Activated CD8-positive, alpha-beta memory T cell treated with anti-CD3 and anti-CD28 coated beads for 4 hours (primary cell): ENCODE results near the gene NECAB2.

Experiments
- DNase-seq, 2 donors: peaks; one replicate each; pipeline ENCODE4 v3.0.0-alpha.2; 2020; ENCODE audit warnings: low read depth in 2 of 2

NECAB2 gene

DNA sequence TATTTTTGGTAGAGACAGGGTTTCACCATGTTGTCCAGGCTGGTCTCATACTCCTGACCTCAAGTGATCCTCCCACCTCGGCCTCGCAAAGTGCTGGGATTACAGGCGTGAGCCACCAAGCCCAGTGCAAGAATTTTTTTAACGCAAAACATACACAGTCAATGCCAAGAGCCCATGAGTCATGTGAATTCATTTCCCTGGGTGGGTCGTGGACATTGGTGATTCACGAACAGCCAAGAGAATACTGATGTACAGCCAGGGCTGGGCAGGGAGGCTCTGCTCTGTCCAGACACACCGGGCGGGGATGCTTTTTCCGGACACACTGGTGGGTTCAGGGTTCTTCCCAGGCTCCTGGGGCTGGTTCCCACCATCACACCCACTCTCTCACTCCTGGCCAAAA lies 56.8 kb downstream of the NECAB2 start:
- DNase-seq, result no peak

- DNase-seq, result no peak
Observed at GRCh38 chr16:84026606-84027005, 58.6 kb downstream of the NECAB2 start.

DNA sequence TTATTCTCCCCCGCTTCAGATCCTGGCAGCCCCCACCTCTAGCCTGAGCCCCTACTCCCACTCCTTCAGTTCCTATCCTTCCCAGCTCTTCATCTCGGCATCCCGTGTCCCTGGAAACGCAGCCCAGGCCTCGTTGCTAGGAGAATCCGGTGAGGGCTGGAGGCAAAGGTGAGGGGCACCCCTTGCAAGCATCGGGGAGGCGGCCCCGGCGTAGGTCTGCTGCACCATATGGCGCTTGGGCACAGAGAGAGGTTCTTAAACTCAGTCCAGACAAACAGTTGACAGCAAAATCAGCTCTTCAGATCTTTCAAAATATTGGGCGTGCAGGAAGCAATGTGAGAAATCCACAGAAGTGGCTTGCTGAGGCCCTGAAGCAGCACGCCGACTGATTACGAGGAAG lies 59.6 kb downstream of the NECAB2 start:
- no peak for DNase-seq

DNA sequence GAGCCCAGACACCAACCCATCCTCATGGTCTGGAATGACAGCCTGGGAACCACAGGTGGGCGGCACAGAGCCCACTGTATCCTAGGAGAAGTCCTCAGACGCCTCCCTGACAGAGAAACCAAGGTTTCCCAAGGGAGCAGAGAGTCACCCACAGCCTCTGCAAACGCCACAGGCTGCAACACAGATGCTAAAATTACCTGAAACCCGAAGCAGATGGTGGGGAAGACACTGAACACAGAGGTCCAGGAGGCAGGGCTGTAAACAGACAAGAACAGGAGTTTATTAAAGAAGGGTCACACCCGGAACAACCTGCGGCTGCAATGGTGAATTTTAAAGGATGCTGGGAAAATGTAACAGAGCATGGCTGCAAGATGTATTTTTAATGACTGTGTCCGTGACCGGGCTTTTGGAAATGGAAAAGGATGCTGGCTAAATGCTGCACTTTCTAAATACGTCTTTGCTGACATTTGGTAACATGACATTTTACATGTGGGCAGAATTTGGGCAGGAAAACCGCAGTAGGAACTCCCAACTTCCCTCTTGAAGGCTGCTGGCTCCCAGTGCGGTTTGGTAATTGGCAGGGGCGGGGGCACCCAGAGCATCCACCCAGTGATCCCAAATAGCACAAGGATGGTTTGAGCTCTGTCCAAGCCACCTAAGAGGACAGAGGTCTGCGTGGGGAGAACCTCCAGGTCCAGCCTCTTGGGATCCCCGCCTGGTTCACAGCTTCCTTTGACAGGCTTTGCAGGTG lies 61.4 kb downstream of the NECAB2 start:
- no peak for DNase-seq

DNA sequence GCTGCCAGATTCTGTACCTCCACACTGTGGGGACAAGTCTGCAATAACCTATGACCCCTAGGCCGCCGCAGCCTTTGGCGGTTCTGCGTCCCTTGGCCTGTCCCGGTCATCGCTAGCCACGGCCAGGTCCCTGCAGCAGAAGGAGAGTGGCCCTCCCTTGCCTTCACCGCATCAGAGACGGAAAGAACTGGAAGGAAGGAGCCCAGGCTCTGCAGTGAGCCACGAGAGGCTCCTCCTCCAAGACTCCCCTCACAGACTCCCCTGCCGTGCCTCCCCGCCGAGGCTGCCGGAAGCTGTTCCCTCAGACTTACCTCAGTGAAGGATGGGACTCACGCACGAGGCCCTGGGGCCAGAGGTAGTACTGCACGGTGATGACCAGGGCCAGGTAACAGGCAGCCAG lies 63.5 kb downstream of the NECAB2 start:
- DNase-seq, result no peak

DNA sequence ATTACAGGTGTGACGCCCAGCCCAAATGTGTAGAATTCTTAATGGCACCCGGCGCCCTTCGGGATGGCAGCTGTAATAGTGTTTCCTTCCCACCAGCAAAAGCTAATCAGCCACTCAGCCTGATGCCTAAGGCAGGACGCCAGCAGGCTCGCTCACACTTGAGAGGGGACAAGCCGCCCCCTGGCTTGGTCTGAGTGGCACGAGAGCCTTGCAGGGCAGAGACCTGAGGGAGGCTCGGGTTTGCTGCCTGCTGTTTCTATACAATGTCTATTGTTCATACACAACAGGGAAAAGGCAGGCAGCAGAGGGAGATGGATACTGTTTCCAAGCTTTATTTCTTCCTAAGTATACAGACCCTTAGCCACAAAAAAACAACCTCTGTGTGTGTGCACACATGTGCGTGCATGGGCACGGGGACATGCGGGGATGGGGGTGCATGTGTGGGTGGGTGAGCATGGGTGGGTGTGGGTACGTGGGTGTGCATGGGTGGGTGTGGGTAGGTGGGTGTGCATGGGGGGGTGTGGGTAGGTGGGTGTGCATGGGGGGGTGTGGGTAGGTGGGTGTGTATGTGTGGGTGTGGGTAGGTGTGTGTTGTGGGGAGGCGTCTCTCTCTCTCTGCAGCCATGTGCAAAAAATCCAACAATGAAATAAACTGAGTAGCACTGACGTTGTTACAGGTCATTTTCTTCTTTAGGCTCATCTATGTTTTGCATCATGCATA lies 64.6 kb downstream of the NECAB2 start:
- DNase-seq, result no peak

- no peak for DNase-seq
Observed at GRCh38 chr16:84033251-84034195, 65.5 kb downstream of the NECAB2 start.

DNA sequence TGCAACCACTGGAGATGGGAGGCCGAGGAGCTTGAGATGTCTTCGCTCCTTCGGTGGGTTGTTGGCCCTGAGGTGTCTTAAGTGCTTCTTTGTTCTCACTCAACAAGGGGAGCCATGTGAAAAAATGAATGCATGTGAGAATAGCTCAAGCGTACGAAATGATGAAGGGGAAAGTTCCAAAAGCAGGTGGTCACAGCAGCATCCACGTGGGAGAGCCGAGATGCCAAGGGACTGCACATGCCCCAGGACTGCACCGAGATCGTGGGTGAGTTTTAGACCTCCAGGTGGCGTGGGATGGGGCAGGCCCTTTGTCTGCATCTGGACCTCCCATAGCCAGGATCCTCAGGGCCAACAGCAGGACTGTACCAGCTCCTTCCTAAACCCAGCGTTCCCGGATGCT lies 66.5 kb downstream of the NECAB2 start:
- DNase-seq, result no peak

DNA sequence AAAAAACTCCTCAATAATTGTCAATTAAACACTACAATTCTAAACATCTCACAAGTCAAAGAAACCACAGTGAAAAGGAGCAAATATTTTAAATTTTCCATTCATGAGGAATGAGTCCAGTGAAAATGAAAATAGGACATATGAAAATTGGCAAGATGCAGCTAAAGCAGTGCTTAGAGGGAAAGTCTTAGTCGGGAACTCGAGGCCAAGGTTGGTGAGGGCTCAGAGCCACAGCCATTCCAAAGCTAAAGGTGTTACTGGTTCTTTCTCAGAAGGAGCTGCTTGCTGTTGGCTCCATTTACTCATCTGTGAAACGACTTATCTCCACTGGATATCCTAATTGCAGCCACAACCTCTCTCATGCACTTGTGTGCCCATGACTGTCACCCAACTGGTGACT lies 68.1 kb downstream of the NECAB2 start:
- DNase-seq, result no peak

- DNase-seq, result no peak
Observed at GRCh38 chr16:84036982-84037425, 69.0 kb downstream of the NECAB2 start.

GRCh38 chr16:84038469-84038868 lies 70.4 kb downstream of the NECAB2 start:
- DNase-seq, result no peak

GRCh38 chr16:84039696-84040095 lies 71.7 kb downstream of the NECAB2 start:
- DNase-seq, result no peak

DNA sequence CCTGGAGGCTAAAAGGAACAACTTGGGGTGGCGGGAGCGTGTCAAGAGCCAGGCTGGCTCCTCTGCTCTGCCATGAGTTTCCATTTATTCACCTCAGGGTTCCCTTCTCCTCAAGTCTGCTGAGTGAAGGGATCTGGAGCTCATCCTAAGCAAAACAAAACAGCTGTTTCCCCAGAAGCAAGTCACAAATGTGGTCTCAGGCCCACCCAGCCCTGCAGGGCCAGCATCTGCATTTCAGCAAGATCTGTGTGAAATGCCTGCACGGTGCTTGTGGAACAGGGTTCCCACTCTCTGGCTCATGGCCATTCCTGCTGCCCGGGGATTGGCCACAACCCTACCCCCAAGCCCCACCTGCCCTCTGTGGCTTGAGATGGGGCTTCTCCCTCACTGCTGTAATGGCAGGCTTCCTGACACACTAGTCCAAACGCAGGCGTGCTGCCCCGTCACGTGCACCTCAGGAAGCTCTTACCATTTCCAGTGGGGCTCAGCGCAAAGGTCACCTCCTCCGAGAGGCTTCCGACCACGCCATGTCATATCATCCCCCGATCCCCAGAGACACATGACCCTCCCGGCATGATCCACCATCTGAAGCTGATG lies 72.3 kb downstream of the NECAB2 start:
- DNase-seq, result no peak

DNA sequence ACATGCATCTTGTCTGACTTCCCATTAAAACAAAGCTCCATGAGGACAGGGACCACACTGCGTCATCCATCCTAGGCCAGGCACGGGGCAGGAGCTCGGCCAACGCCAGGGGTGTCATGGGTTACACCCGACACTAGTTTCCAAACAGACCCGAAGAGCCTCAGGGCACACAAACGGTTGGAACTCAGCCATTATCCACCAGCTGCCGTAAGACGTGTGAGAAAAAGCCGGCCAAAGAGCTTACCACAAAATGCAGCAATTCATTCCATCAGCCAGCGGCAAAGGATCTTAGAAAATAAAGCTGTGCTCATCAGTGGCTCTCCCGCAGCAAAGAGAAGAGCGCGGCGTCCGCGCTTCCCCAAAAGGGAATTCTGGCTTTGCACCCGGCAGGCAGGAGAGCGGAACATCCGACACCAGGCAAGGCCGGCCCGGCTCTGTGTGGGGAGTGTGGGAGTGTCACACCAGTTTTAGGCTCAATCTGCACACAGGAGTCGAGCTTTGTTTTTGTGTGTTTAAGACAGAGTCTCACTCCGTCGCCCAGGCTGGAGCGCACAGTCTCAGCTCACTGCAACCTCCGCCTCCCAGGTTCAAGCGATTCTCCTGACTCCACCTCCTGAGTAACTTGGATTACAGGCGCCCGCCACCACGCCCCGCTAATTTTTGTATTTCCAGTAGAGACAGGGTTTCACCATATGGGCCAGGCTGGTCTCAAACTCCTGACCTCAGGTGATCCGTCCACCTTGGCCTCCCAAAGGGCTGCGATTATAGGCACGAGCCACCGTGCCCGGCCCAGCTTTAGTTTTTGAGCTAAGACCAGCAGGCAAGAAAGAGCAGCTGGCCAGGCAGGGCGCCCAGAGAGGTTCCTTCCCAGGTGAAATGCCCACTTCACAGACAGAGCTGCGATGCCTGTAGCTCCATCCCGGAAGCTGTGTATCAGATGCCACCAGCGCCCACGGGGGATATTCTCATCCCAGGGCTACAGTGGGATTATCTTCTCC lies 73.1 kb downstream of the NECAB2 start:
- no peak for DNase-seq

DNA sequence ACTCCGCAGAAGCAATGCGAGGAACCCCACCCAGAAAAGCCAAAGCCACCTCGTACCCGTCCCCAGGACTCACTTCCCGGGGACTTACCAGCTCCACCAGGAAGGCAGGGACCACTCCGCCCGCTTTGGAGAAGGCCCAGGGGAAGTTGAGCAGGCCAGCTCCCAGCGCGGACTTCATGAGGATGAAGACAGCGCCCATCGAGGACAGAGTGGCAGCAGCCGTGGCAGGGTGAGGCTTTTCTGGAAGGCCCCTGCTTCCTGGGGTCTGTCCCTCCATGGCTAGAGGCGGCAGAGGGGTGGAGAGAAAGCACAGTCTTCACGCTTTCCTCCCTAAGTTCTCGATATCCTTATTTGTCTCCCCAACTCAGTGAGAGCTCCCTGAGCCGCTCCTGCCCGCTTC lies 73.8 kb downstream of the NECAB2 start:
- no peak for DNase-seq

DNA sequence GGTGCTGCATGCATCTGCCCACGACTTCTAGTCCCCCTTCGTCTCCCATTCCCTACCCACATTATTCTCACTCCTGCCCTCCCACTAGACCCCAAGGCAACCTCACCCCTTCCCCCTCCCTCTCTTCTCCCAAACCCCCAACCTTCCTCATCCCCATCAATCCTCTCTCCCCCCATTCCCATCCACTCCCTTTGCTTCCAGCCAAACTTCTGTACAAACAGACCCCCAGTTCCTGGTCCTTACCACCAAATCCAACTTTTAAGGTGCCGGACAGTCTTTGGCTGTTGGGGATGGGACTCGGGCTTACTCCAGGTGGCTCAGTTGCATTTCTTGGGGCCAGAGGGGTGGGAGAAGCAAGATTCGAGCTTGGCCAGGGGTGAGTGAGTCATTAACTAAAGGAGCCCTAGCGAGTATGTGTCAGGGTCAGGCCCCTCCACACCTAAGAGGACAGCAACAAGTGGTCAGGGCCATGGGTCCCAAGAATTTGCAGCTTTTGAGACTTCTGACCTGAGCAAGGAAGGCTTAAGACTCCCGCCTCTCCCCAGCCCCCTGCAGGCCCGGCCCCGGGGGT lies 74.3 kb downstream of the NECAB2 start, which contains the start of gene SLC38A8:
TSS of gene SLC38A8 (minus strand) at position 488 of the 571 bp plus-strand sequence. CDS start 638 bp downstream, outside the sequence.
- DNase-seq, result no peak

- DNase-seq, result no peak
Observed at GRCh38 chr16:84042879-84043485, 74.9 kb downstream of the NECAB2 start.

GRCh38 chr16:84043486-84044117 lies 75.6 kb downstream of the NECAB2 start:
- DNase-seq, result no peak

- no peak for DNase-seq
Observed at GRCh38 chr16:84044118-84044488, 76.1 kb downstream of the NECAB2 start.
